Dermis blood vessel endothelial cell (primary cell): ENCODE results near the gene ANGPTL2. TPM values are rescaled to one million over a fixed set of nuclear protein-coding genes. Genes with fewer than 3 reads are reported as not detected.
A peak's percentile ranks its signal among the peaks of the same experiment; 100 is the strongest.

Experiments
- DNase-seq: peaks from one replicate; pipeline ENCODE4 v3.0.0; 2010
- total RNA-seq: library from RNA; depleted of rRNA; stranded (reverse); fragments of >200 nt; gene quantifications from 2 replicates; pipeline ENCODE4 v1.2.3, GENCODE V29; 2014

The ANGPTL2 gene
- total RNA-seq, 1 donor from 2014 or later = 12.3 TPM

DNA sequence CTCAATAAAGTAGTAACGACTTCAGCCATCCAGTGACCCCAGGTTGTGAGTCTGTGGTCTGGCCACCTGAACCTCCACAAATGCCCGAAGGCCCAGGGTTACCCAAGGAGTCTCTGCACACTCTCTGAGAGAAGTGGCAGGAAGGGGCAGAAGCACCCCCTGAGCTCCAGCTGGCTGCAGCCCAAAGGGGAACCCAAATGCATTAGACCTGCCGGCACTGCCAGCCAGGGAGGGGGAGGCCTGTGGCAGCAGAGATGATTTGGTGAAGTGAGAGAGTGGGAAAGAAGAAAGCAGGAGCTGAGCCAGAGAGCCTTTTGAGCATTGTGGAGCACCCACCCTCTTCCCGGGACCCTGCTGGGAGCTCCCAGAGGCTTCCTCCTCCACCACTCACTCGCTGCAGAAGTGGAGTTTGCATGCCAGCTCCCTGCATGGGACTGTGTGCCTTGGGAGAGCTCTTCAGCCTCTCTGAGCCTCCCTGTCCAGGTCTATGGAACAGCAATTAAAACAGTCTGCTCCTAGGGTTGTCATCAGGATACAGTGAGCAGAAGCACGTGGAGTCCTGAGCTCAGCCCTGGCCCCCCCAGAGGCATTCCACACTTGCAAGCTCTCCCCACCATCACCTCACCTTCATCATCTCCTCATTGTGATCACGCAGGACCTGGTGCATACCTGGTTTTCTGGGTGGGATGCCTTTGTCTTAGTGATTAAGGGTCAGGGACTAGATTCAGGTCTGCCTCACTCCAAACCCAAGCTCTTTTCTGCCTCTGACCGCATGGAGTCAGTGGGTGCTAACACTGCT lies 13.8 kb upstream of the ANGPTL2 start:
- no peak for DNase-seq

DNA sequence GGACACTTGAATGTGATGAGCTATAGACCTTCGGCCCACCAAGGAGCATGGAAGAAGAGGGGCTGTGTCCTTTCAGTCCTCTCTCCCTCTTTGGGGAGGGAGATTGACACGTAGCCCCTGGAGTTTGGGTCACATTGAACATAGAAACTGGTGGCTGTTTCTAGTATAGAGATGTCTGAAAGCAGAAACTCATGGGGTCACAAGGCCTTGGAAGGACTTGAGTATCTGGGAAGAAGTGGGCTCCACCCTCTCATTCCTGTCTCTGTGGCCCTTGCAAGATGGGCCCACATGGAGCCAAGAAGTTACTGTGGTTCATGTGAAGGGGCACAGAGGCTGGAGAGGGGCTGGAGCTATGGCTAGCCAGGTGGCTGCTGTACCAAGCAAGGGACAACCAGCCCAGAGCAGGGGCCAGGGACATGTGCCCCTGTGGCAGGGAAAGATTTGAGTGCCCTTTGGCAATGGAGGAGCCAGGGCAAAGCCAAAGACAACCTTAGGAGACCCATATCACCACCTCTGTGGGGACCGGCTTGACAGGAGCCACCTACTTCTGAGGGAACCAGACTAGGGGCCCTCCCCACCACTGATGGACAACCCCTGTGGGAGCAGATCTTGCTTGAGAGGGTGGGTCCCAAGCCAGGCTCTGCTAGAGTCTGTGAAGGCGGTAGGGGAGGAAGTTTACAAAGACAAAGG lies 12.8 kb upstream of the ANGPTL2 start:
- no peak for DNase-seq

DNA sequence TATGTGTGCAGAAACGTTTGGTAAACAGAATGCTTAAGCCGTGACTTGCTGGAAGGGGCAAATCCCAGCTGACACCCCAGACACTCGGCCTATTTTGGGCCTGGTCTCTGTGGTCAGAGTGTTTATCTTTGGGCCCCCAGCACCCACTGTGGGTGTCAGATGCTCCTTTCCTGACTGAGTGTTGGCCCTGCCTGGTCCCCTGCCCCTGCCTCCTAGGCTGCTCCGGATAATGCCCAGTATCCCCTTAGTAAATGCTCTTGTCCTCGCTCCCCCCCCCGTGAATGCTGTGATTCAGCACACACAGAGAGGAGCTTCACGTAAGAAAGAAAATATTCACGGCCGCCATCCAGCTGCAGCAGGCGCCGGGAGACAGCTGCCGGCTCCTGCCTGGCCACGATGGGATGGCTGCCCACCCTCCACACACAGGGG lies 11.3 kb upstream of the ANGPTL2 start:
- no peak for DNase-seq

DNA sequence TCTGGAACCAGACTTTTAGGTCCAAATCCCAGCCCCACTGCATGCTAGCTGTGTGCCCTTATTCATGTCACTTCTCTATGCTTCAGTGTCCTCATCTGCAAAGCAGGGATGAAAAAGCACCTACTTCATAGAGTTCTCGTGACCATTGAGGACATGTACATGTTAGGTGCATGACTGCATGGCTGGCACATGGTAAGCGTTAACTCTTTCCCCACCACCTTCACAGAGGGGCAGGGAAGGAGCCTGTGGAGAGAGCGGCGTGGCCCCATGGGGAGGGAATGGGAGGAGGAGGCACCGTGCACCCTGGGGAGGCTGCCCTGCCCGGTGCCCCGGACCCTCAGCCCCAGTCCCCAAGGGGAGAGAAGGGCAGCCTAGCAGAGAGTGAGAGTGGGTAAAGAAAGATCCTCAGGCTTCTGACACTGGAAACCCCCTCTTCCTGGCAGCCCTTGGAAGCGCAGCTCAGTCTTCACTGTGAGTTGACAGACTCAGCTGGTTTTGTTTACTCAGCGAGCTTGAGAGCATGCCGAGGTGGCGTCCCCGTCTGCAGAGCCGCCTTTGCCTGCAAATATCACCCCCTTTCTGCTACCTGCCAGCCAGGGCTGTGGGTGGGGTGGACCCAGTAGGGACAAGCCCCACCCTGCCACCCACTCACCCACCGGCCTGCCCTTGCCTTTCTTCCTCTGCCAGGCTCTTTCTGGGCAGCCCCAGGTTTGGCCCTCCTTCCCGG lies 10.6 kb upstream of the ANGPTL2 start:
- DNase-seq = no peak

DNA sequence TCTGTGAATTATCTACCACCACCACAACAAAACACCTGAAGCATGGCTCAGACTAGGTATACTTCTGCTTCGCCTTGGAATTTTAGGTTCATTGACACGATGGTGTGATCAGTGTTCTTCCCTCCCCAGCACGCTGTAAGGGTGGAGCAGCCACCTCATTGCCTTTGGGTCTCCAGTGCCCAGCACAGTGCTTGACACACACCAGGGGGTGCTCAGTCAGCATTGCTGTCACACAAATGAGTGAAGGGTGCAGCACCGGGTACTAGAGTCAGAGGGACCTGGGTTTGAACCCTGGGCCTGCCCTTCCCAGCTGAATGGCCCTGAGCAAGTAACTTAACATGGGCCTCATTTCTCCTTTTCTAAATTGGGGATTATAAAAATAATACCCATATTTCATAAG lies 9.9 kb upstream of the ANGPTL2 start:
- no peak for DNase-seq

DNA sequence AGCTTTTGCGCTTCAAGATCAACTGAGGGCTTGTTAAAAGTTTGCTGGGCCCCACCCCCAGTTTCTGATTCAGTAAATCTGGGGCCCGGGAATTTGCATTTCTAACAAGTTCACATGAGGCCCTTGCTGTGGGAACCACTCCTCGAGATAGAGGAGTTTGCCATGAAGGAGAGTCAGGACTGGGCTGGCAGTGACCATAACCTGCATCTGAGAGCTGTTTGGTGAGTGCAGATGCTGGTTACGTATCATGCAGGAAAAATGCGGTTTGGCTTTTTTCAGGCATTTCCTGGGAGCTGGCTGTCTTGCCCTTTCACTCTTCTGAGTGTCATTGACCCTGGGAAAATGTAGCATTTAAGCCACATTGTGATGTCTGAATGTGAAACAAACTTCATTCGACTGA lies 9.4 kb upstream of the ANGPTL2 start:
- no peak for DNase-seq

DNA sequence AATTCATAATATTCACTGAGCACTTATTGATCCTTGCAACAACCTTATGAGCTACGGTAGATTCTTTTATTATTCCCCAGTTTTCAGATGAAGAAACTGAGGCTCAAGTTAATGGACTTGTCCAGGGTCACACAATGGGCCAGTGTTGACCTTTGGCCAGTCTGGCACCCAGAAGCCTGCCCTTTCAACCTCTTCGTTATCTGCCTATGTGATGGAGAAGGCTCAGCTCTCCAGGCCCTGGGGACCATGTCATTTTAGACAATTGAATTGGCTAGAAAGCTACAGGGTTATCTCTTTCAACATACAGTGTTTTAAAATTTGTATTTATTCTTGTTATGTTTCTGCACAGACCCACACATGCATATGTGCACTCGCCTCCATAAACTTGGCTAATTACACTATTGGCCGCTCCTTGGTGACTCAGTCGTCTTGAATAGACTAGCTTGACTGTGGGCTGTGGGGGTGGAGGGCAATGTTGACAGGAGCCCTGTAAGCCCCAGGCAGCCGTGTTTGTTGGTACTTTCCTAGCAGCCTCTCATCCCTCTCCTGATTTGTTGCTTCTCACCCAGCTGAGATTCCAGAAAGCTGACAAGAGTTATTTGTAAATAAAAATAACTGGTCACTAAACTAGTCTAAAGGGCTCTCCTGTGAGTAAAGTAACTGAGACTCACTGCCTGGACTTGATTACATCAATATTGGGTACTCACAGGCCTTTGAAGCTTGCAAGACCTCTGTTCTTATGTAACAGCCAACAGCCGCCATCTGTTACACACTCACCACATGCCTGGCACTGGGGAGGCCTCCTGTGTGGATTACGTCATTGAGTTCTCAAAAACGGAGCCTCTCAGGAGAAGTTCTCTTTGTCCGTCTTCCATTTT lies 8.5 kb upstream of the ANGPTL2 start:
- DNase-seq = no peak

DNA sequence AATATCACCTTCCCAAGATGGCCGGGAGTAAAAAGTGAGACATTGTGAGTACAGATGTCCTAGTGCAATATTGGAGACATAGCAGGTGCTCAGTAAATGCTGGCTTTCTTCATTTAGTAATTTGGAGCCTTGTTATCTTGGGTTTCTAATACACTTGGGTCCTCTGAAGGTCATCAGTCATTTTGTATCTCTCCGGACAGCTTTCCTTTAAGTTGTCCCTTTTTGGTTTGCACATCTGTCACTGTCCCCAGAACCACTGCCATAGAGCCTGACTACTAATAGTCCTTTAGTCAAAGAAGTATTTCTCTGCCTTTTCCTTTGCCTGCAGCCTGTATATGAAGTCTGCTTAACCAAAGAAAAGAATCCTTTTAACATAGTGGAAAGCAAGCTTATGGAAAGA lies 7.8 kb upstream of the ANGPTL2 start:
- no peak for DNase-seq

DNA sequence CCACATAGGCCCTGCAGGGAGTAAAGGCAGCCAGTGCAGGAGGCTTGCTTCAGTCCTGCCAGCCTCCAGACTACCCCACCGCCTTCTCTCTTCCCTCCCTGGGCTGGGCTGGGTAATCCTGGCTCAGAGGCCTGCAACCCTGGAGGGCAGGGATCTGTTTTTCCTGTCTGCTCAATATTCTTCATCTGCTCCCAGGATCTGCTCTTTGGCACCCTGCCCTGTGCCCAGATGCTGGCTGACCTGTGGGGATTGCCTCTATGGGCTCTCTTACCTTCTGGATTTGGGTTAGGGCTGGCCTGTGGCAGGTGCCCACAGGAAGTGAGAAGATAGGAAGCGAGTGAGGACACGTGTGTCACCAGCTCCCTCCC lies 7.3 kb upstream of the ANGPTL2 start:
- DNase-seq = no peak

DNA sequence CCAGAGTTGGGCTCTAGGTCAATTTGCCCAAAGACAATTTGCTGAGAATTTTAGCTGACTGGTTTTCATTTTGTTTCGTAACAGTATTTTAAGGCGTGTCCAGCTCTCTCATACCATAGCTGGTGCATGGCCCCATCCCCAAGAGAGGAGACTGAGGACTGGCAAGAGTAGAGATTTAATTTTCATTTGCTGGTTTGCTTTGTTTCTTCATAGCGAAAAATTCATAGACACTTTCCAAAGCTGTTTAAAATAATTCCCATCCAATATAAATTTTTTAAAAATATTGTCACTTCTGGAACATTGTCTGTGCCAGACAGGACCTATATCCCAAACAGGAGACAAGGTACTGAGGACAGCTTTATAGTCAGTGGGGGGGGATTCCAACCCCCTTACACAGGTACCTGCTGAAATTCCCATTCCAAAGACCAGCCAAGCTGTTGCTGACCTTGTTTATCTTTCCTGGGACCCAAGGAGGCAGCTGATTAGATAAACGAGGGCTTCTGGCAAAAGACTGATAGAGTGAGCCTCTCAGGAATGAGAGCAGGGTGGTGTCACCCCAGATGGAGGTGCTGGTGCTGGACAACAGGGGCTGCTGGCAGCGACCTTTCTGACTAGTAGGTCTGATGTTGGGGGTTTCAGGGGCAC lies 6.8 kb upstream of the ANGPTL2 start:
- no peak for DNase-seq

DNA sequence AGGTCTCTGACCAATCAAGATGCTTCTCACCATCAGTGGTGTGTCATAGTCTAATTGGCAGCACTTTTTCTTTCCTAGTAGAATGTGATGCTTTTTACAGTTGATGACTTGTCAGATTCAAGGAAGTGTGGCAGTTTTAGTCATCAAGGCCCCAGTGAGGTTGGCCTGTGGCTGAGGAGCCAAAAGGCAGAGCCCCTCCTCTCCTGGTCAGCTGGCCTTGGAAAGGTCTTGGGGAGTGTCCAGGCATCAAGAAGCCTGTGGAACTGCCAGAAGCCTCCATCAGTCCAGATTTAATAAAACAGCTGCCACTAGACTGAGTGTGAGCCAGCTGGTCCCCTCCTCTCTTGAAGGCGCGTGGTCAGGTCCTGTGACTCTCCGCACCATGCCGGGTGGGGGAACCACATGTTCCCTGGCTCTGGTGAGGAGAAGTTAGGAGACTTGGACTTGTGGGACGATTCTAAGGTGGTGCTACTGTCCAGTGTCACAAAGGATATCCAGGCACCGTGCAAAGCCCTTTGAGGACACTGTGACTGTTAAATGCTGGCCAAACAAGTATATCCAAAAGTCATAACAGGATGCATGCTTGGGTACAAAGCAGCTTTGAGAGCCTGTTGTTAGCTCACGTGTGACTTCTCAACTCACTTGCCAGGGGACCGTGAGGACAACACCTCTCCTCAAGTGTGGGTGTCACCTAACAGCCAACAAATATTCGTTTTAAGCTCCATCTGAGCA lies 6.1 kb upstream of the ANGPTL2 start:
- DNase-seq = no peak

DNA sequence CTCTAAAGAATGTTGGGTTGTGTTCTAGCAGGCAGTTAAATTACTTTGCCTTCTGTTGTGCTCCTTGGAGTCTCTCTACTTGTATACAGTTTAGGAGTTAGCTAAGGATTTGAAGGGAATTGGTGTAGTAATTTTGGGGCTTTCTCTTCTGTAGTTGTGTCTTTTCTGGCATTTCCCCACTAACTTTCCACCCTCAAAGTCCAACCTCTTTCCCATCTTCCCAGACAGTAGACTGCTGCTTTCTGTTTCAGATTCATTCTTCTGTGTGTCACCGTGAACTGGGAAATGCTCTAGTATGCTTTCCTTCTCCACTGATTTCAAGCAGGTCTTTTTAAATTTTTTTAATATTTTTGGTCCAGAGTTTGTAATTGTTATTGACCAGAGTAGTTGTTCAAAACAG lies 4.5 kb upstream of the ANGPTL2 start:
- no peak for DNase-seq

DNA sequence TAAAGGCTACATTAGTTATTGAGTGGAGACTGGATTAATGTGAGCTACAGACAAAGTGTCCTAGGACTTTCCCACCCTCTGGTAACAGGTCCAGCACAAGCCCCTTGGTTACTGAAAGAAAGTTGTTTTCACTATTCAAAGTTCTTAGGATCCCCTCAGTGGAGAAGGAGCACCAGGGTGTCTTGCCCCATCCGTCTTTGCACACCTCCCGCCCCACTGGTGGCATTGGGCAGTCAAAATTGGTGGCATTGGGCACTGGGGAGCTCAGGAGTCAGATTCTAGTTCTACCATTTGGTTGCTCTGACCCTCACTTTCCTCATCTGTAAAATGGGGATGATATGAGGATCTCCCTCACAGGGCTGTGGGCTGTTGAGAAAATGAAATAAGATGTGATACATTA lies 2.4 kb upstream of the ANGPTL2 start:
- DNase-seq = no peak

DNA sequence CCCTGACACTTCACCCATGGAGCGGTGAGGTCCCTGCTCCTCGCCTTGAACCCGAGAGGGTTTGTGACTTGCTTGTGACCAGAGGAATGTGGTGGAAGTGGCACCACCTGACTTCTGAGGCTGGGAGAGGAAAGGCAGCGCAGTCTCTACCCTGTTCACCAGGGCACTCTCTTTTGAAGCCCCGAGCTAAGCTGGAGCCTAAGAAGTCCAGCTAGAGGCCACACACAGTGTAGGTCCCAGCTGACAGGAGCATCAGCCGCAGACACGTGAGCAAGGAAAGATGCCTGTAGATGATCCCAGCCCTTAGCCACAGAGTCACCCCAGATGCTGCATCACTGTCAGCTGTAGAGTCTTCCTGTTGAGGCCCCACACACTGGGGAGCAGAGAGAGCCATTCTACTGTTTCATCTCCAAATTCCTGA lies 1.7 kb upstream of the ANGPTL2 start:
- DNase-seq = no peak

DNA sequence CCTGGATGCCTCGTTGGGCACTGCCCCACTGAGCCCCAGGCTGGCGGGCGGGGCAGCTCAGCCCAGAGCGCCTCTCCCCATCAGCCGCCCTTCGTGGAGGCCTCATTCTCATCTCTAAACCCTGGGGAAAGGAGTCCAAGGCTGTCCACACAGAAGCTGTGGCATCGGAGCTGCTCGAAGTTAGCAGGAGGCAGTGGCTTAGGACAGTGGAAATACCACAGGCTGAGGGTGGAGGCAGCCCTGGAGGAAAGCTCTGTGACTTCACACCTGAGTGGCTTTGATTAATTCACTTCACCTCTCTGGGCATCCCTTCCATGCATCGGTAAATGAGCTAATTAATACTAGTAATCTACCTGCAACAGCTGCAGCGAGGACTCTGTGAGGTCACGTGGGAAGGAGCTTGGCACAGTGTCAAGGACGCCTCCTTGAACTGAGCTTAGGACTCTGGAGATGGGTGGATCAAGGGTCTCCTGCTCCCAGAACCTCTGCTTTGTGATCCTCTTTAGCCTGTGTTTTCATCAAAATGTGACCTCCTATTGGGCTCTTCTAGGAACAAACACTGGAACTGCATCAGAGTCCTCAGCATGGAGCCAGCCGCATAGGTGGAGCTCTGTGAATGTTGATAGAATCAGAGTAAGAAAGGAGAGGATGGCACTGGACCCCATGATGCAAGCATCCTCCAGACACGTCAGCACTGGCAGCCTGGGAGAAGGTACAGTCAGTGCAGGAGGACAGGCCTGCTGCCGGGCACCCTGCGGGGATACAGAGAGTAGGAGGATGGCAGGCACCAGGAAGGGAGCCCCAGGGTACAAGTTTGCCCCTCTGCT lies 842 bp upstream of the ANGPTL2 start:
- DNase-seq = no peak

DNA sequence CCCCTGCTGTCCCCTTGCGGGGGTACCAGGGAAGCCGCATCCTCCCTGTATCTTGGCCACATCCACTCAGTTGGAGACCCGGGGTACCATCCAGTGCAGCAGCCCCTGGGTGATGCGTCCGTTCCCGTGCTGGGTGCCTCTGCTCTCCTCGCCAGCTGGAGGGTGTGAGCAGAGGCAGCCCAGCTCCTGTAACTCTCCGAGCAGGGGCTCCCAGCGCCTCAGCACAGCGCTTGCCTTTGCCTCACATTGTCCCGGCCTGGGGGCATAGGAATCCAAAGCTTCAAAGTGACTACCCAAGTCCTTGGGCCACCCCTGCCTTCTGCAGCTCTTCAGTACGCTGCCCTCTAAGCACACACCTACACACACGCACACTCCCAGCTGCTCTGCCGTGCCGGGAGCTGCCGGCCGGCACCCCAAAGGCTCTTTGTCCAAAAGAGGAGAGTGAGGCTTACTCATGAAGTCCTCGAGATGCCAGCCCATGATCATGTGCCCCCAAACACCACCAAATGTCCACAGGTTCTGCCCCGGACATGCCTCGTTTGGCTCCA lies 733 bp downstream of the ANGPTL2 start:
- peak; percentile 39 for DNase-seq

DNA sequence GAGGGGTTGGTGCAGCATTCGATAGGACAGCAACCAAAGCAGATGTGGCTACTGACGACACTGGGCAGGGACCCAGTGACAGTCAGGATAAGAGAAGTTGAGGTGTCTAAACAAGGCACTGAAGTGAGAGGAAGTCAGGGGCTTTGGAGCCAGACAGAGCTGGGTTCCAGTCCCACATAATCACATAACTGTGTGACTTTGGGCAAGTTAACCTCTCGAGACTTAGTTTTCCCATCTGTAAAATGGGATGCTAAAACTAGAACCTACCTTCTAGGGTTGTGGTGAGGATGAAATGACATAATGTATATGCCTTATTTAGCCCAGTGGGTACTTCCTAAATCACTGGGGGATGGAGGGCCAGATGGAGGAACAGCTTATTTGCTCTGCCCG lies 3.1 kb downstream of the ANGPTL2 start:
- no peak for DNase-seq

DNA sequence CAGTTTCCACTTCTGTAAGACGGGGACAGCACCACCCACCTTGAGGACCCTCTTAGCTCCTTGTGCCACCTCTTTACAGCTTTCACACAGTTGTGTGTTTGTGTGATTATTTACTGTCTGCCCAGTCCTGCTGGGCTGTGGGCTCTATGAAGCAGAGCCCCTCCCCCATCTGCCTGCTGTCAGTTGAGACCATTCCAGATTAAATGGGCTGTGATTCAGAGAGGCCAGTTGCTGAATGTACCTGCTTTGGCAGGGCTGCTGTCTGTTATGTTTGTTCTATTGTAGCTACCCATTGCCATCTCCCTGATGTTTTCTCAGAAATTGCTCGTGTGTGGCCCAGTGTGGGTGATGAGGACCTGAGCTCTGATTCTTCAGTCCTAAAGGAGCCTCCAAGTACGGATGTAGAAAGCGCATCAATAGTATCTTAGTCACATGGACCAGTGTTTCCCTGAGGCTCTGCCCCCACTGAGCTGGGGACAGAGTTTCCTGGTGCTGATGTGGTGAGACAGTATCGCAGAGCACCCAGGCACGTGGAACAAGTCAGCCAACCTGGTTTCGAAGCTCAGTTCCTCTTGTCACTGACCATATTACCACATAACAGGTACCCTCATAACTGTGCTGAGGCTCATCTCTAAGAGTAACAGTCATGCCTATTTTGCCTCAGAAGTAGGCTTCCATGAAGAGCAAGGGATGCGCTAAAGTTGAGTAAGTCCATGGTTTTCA lies 3.7 kb downstream of the ANGPTL2 start:
- DNase-seq = no peak

DNA sequence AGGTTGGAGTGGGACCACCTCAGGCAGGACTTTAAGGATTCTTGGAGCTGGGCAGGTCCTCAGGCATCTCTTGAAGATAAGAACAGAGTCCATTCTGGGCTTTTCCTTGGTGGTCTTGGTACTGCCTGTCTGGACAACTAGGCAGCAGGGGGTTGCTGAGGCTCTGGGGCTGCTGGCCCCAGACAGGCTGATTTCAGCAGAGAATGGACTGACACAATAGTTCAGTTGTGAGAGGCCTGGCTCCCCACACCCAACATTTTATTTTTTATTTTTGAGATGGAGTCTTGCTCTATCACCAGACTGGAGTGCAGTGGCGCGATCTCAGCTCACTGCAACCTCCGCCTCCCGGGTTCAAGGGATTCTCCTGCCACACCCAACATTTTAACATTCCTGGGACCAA lies 4.6 kb downstream of the ANGPTL2 start:
- no peak for DNase-seq

DNA sequence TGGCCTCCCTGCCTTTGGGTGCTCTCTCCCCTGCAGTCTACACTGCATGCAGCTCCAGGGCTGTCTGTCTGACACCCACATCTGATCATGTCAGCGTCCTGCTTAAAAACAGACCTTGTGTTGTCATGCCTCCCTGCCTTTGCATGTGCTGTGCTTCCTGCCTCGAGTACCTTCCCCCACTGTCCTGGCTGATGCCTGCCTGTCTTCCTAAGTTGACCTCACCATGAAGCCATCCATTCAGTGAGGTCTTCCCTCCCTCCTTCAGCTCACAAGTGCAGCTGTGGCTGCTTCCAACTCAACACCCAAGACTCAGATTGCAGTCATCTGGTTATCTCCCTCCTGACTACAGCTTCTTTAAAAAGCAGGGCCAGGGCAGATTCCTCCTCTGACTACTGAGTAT lies 5.5 kb downstream of the ANGPTL2 start:
- no peak for DNase-seq
